K562 (cell line): ENCODE data around the gene ZNF407. TPM values are rescaled to one million over a fixed set of nuclear protein-coding genes. Genes with fewer than 3 reads are reported as not detected.

ENCODE experiments used
- ATAC-seq: fragments of 200-7000 bp; cut with Tn5 transposase; 3 replicates; pipeline ENCODE4 v1.9.1; 2020; ENCODE audit warnings: moderate library complexity
- BruUV-seq: library from RNA; stranded (reverse); fragments of 400-500 nt; replicated peaks from 2 replicates; lab custom pipeline; 2021; lab: Mats Ljungman, UMichigan
- CTCF ChIA-PET: fragments of 300-600 bp; formaldehyde crosslinking; extraction: SDS; loops from one replicate; lab custom pipeline; 2021; ENCODE audit warnings: low intra/inter-chr PET ratio; lab: Yijun Ruan, JAX
- POLR2A ChIA-PET: fragments of 300-600, 350-650 bp; sonication (Branson Sonifier 250); formaldehyde crosslinking; extraction: SDS; loops from one replicate; lab custom pipeline; 2021; ENCODE audit warnings: antibody characterized with exemption, inconsistent platforms; lab: Yijun Ruan, JAX
- DNase-seq, 4 experiments: peaks; one replicate each; pipeline versions ENCODE4 v3.0.0 to v3.0.0-alpha.2; 2011 to 2018; ENCODE audit warnings: low spot score in 3 of 4, mixed read lengths in 3 of 4; ENCODE audit errors: extremely low read depth in 1 of 4
- FAIRE-seq: peaks from 2 replicates; lab custom pipeline; 2011; peaks lifted over from hg19 to GRCh38; lab: Jason Lieb, UNC
- H2AFZ ChIP-seq: 2 replicates; pipeline ENCODE4 v1.6.0; 2011; ENCODE audit warnings: low read depth, low read length, control low read depth, inconsistent platforms
- H3K27ac ChIP-seq: fragments of 200-600 bp; 3 replicates; pipeline ENCODE4 v1.8.0; 2011; ENCODE audit warnings: low read depth, mild to moderate bottlenecking, control low read depth, inconsistent platforms, low read length, moderate library complexity, mixed read lengths; ENCODE audit errors: extremely low read depth
- H3K27me3 ChIP-seq, 2 experiments: fragments of 300-600 bp in 1 of 2; 2 replicates in 1 of 2; 3 replicates in 1 of 2; pipeline versions ENCODE4 v1.6.0 to v1.8.0; 2011; ENCODE audit warnings: inconsistent platforms in 2 of 2, low read length in 2 of 2, mild to moderate bottlenecking in 1 of 2, mixed read lengths in 1 of 2, moderate library complexity in 1 of 2; ENCODE audit not compliant: control insufficient read depth in 2 of 2, insufficient read depth in 2 of 2
- H3K36me3 ChIP-seq: fragments of 300-600 bp; 3 replicates; pipeline ENCODE4 v1.8.0; 2011; ENCODE audit warnings: mild to moderate bottlenecking, low read length, inconsistent platforms; ENCODE audit not compliant: control insufficient read depth, insufficient read depth
- H3K4me1 ChIP-seq, 2 experiments: fragments of 200-600 bp in 1 of 2; replicated peaks in 1 of 2; 2 replicates in 1 of 2; 3 replicates in 1 of 2; pipeline versions ENCODE4 v1.5.1 to v1.8.0; 2011; ENCODE audit warnings: inconsistent platforms in 2 of 2, low read length in 2 of 2, mild to moderate bottlenecking in 1 of 2, mixed read lengths in 1 of 2, moderate library complexity in 1 of 2; ENCODE audit not compliant: control insufficient read depth in 2 of 2, insufficient read depth in 2 of 2
- H3K4me2 ChIP-seq: 2 replicates; pipeline ENCODE4 v1.6.1; 2011; ENCODE audit warnings: low read length, control low read depth, inconsistent platforms, mixed read lengths; ENCODE audit not compliant: insufficient read depth
- H3K4me3 ChIP-seq: fragments of 200-600 bp; sonication (generic), shearing (Covaris generic); 2 replicates; pipeline ENCODE4 v1.5.1; 2016; ENCODE audit warnings: control low read depth, inconsistent platforms
- H3K79me2 ChIP-seq: fragments of 200-600 bp; 3 replicates; pipeline ENCODE4 v1.8.0; 2011; ENCODE audit warnings: low read length, inconsistent platforms; ENCODE audit not compliant: control insufficient read depth, insufficient read depth
- H3K9ac ChIP-seq, 2 experiments: 2 replicates each; pipeline versions ENCODE4 v1.6.0 to v1.6.1; 2011; ENCODE audit warnings: low read depth in 2 of 2, low read length in 2 of 2, control low read depth in 1 of 2, inconsistent platforms in 1 of 2, mild to moderate bottlenecking in 1 of 2, mixed read lengths in 1 of 2; ENCODE audit not compliant: insufficient read depth in 1 of 2
- H3K9me1 ChIP-seq: one replicate; pipeline ENCODE4 v1.6.0; 2011; ENCODE audit warnings: inconsistent platforms, mild to moderate bottlenecking, low read length, moderate library complexity; ENCODE audit not compliant: control insufficient read depth, insufficient read depth
- H3K9me3 ChIP-seq: replicated peaks from 2 replicates; pipeline ENCODE4 v1.5.1; 2011; ENCODE audit warnings: low read depth, low read length, inconsistent platforms; ENCODE audit not compliant: control insufficient read depth, insufficient read depth
- H4K20me1 ChIP-seq: replicated peaks from 2 replicates; pipeline ENCODE4 v1.6.1; 2011; ENCODE audit warnings: low read length, inconsistent platforms, mixed read lengths; ENCODE audit not compliant: control insufficient read depth, insufficient read depth
- GMEB1 ChIP-seq: fragments of 250-450 bp; sonication (Bioruptor Pico); IDR thresholded peaks from 2 replicates; pipeline ENCODE4 v1.4.0; 2020; ENCODE audit warnings: mild to moderate bottlenecking
- NCOA4 ChIP-seq: fragments of 450-650 bp; IDR thresholded peaks from 2 replicates; pipeline ENCODE4 v1.6.1; 2018; ENCODE audit warnings: mild to moderate bottlenecking; ENCODE audit not compliant: partially characterized antibody
- NFE2 ChIP-seq: IDR thresholded peaks from 2 replicates; pipeline ENCODE4 v1.6.1; 2014; ENCODE audit warnings: antibody characterized with exemption, low read depth
- SIN3A ChIP-seq, 2 experiments: fragments of 150-350 bp in 1 of 2; IDR thresholded peaks; 2 replicates each; pipeline ENCODE4 v1.6.1; 2011 to 2016; ENCODE audit warnings: borderline replicate concordance in 2 of 2, low read depth in 2 of 2, low read length in 2 of 2, mild to moderate bottlenecking in 2 of 2, moderate library complexity in 2 of 2; ENCODE audit not compliant: control insufficient read depth in 1 of 2
- ZKSCAN1 ChIP-seq: fragments of 150-350 bp; IDR thresholded peaks from 2 replicates; pipeline ENCODE4 v1.6.1; 2016; ENCODE audit warnings: low read depth, low read length
- ZNF551 ChIP-seq: fragments of 250-450 bp; sonication (Bioruptor Pico); IDR thresholded peaks from 2 replicates; pipeline ENCODE4 v1.5.0; 2021; ENCODE audit warnings: mild to moderate bottlenecking, moderate library complexity
- ZNF699 ChIP-seq: fragments of 250-450 bp; sonication (Bioruptor Pico); IDR thresholded peaks from 2 replicates; pipeline ENCODE4 v1.8.0; 2021; ENCODE audit warnings: mild to moderate bottlenecking, moderate library complexity; ENCODE audit not compliant: insufficient replicate concordance
- WGBS: fragments of 100-300 bp; shearing (Covaris generic); methylation state at CpG from one replicate; pipeline ENCODE4 v1.1.6; 2016; ENCODE audit warnings: low coverage, mixed read lengths; ENCODE audit not compliant: insufficient coverage; ENCODE audit errors: missing lambda C conversion rate; 5-methylcytosine and 5-hydroxymethylcytosine counted together
- in situ Hi-C: fragments of 300-500 bp; cut with MboI; formaldehyde crosslinking; loops from 4 replicates; pipeline ENCODE4 v1.15.0; 2018; ENCODE audit warnings: inconsistent platforms, mixed read lengths
- intact Hi-C: fragments of 100-400 bp; cut with micrococcal nuclease; formaldehyde crosslinking; loops from 2 replicates; pipeline ENCODE4 v1.14.2; 2022
- polyA plus RNA-seq, 8 experiments: library from polyadenylated mRNA; depleted of rRNA in 4 of 8; stranded (reverse) in 5 of 8; unstranded in 3 of 8; fragments of >200 nt; fragmentation: Nextera tagmentation in 2 of 8; fragmentation: Illumina TruSeq in 1 of 8; extraction: Ambion mirVana in 2 of 8; extraction: Trizol in 1 of 8; gene quantifications; 2 replicates each; pipeline versions ENCODE4 v1.2.1 to v1.2.3, GENCODE V29; 2011 to 2014; ENCODE audit warnings: inconsistent platforms in 1 of 8, missing spikeins in 1 of 8
- total RNA-seq, 7 experiments: library from RNA; depleted of rRNA in 6 of 7; stranded (reverse); fragments of >200 nt in 6 of 7; fragmentation: Illumina TruSeq in 2 of 7; extraction: Trizol in 2 of 7; gene quantifications; 2 replicates each; pipeline versions ENCODE4 v1.2.1 to v1.2.3, GENCODE V29; 2011 to 2021; ENCODE audit warnings: low replicate concordance in 1 of 7

Gene ZNF407
- total and polyA plus RNA-seq, 9 of the 15 experiments (the other 6 are each of a cell fraction or from before 2014, with no cell fraction given): 0.21 to 5.4 (median 2.3) TPM

GRCh38 chr18:75000920-75001319 lies 403.2 kb downstream of the ZNF407 start:
- 35% methylated on average over 3 of the region's 3 CpGs for WGBS
- no peaks in the 10 kb centered on the region for H3K79me2 ChIP-seq
- no peak overlapping the region for H3K4me2 ChIP-seq
- in situ Hi-C loops: no loop called here
- CTCF ChIA-PET: no interaction called here
- DNase-seq: peak in 3 of 4 experiments; percentile 7 to 8 (median 7)
- no peak overlapping the region for H2AFZ ChIP-seq
- H3K36me3 ChIP-seq: no peaks in the 10 kb centered on the region
- no peaks in the 10 kb centered on the region for H3K4me1 ChIP-seq
- intact Hi-C loops: no loop called here
- H3K9ac ChIP-seq: no peak overlapping the region
- POLR2A ChIA-PET: no interaction called here
- H4K20me1 ChIP-seq: no peaks in the 10 kb centered on the region
- TF ChIP-seq GMEB1 (CRISPR knock-in tag) (no peak), NFE2 (no peak), ZNF551 (CRISPR knock-in tag) (no peak), ZNF699 (CRISPR knock-in tag) (no peak), NCOA4 (no peak), ZKSCAN1 (no peak), SIN3A (IDR thresholded peaks at IDR 0.05; ENCODE audit: borderline replicate concordance in 2 of 2, control insufficient read depth in 1 of 2, low read depth in 2 of 2, low read length in 2 of 2) (no peak)
- TF ChIP-seq, all 486 proteins: peak for 0
- no peaks in the 10 kb centered on the region for H3K27me3 ChIP-seq
- H3K27ac ChIP-seq: no peak overlapping the region
- H3K4me3 ChIP-seq: no peak overlapping the region
- FAIRE-seq (no peak), ATAC-seq (no peak)
- no TSS peak for BruUV-seq
- no peaks in the 10 kb centered on the region for H3K9me3 ChIP-seq
- no peaks in the 10 kb centered on the region for H3K9me1 ChIP-seq
